Hepatocyte (in vitro differentiated cells): Measurements from ENCODE around the gene GLI3.

Experiments
- EZH2 ChIP-seq: fragments of 200-600 bp; sonication (generic); IDR thresholded peaks from 2 replicates; pipeline ENCODE4 v1.6.1; 2016; ENCODE audit warnings: antibody characterized with exemption, mild to moderate bottlenecking, borderline replicate concordance
- EZH2phosphoT487 ChIP-seq: fragments of 200-600 bp; sonication (generic); IDR thresholded peaks from one replicate; pipeline ENCODE4 v1.6.1; 2018; ENCODE audit warnings: antibody characterized with exemption, mild to moderate bottlenecking, low read depth, moderate library complexity; ENCODE audit not compliant: unreplicated experiment, severe bottlenecking
- TF ChIP-seq, protein P1 (sequence below): fragments of 200-600 bp; sonication (generic); IDR thresholded peaks from 2 replicates; pipeline ENCODE4 v1.5.1; 2016; ENCODE audit warnings: antibody characterized with exemption, mild to moderate bottlenecking; ENCODE audit not compliant: poor library complexity

DNA sequence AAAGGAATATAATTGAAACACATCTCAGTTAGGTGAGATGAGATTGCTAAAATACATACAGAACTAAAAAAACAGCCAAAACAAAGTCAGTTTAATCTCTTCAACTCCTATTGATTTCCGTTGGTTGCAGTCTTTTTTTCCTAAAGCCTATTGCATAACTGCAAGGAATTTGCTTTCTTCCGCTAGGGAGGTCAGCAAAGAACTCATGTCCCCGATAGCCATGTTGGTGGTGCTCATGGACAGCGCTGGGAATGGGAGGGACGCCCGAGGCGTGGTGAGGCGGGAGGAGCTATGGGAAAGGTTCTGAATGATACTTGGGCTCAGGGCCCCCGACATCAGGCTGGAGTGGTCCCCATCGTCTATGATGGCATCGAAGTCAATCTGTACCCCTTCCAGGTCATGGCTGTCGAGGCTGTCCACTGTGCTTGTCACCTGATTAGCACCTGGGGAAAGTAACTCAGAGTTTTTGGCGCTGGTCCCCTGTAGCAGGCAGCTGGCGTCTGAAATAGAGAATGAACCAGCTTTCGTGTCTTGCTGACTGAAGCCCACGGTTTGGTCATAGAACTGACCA, 272.7 kb downstream of the GLI3 start:
- TF ChIP-seq, protein P1, sequence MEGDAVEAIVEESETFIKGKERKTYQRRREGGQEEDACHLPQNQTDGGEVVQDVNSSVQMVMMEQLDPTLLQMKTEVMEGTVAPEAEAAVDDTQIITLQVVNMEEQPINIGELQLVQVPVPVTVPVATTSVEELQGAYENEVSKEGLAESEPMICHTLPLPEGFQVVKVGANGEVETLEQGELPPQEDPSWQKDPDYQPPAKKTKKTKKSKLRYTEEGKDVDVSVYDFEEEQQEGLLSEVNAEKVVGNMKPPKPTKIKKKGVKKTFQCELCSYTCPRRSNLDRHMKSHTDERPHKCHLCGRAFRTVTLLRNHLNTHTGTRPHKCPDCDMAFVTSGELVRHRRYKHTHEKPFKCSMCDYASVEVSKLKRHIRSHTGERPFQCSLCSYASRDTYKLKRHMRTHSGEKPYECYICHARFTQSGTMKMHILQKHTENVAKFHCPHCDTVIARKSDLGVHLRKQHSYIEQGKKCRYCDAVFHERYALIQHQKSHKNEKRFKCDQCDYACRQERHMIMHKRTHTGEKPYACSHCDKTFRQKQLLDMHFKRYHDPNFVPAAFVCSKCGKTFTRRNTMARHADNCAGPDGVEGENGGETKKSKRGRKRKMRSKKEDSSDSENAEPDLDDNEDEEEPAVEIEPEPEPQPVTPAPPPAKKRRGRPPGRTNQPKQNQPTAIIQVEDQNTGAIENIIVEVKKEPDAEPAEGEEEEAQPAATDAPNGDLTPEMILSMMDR = no peak
- TF ChIP-seq EZH2 (no peak), EZH2phosphoT487 (no peak)
